ENCODE data around the gene PHKA1.
"Not testable (repeated sequence)": the region's sequence is repeated elsewhere in the genome, so short reads cannot be mapped to it uniquely, and the experiment has no call there.

GRCh38 chrX:72669508-72669907 is 44.6 kb downstream of the PHKA1 start:
- TF ChIP-seq CTCF, POLR2A (IDR thresholded peaks at IDR 0.05): not testable (repeated sequence)

All from lower leg skin (tissue), 3 donors.